ENCODE data around the gene GDE1. TPM values are rescaled to one million over a fixed set of nuclear protein-coding genes. Genes with fewer than 3 reads are reported as not detected.
A peak's percentile ranks its signal among the peaks of the same experiment; 100 is the strongest.

The GDE1 gene
- total and polyA plus RNA-seq, 9 of the 15 experiments (the other 6 are each of a cell fraction or from before 2014, with no cell fraction given): 18.8 to 40.5 (median 22.3) TPM

- TF ChIP-seq CBX3 (IDR thresholded peaks at IDR 0.05; ENCODE audit: borderline replicate concordance in 1 of 2, low read length in 2 of 2) (0 out of 3 replicates have a peak, but pooled peaks of 1 of the 2 experiments have one; percentile 58), FIP1L1 (IDR thresholded peaks at IDR 0.05; ENCODE audit: low read depth, low read length, poor library complexity, severe bottlenecking) (no peak), SETDB1 (IDR thresholded peaks at IDR 0.05; ENCODE audit: low read length) (no peak), ID3 (CRISPR knock-in tag; IDR thresholded peaks at IDR 0.05) (no peak), ID3 (tag; IDR thresholded peaks at IDR 0.05) (no peak), TFE3 (CRISPR knock-in tag; IDR thresholded peaks at IDR 0.05) (no peak), DACH1 (IDR thresholded peaks at IDR 0.05; ENCODE audit: partially characterized antibody) (peak; percentile 79), EZH2 (IDR thresholded peaks at IDR 0.05; ENCODE audit: borderline replicate concordance, low read depth, low read length) (no peak), PRDM10 (IDR thresholded peaks at IDR 0.05; ENCODE audit: partially characterized antibody) (peak; percentile 62), KLF16 (IDR thresholded peaks at IDR 0.05) (peak; percentile 91), TAF1 (IDR thresholded peaks at IDR 0.05; ENCODE audit: control insufficient read depth, extremely low read depth, insufficient read depth, low read length, severe bottlenecking) (peak; percentile 13), ZZZ3 (IDR thresholded peaks at IDR 0.05) (no peak), BHLHE40 (IDR thresholded peaks at IDR 0.05; ENCODE audit: low read length) (peak; percentile 87), HSF4 (CRISPR knock-in tag; IDR thresholded peaks at IDR 0.05; ENCODE audit: borderline replicate concordance) (no peak), FOXA3 (CRISPR knock-in tag; conservative IDR thresholded peaks at IDR 0.05 in 1 of 2, IDR thresholded peaks at IDR 0.05 in 1 of 2) (no peak), RERE (CRISPR knock-in tag; IDR thresholded peaks at IDR 0.05; ENCODE audit: borderline replicate concordance) (no peak), HIVEP1 (CRISPR knock-in tag; IDR thresholded peaks at IDR 0.05) (no peak)
Observed at GRCh38 chr16:19520861-19521331, 1.0 kb downstream of the GDE1 start (continued).
